ENCODE measurements around the gene KANSL1L. TPM values are rescaled to one million over a fixed set of nuclear protein-coding genes. Genes with fewer than 3 reads are reported as not detected.
"Not testable (repeated sequence)": the region's sequence is repeated elsewhere in the genome, so short reads cannot be mapped to it uniquely, and the experiment has no call there.

KANSL1L gene
- polyA plus RNA-seq, 1 donor, result 21.4 TPM

- not testable (repeated sequence) for DNase-seq (ENCODE audit: low read depth)
These were observed 5.9 kb upstream of the KANSL1L start for GRCh38 chr2:210177115-210177514.

- DNase-seq (ENCODE audit: low read depth), result no peak
These were observed 2.9 kb upstream of the KANSL1L start for GRCh38 chr2:210174086-210174485.

- no peak for DNase-seq (ENCODE audit: low read depth)
These were observed 988 bp upstream of the KANSL1L start for GRCh38 chr2:210172219-210172575.

GRCh38 chr2:210170446-210171303 is 534 bp downstream of the KANSL1L start:
- peak; percentile 91 for DNase-seq (ENCODE audit: low read depth)

GRCh38 chr2:210170196-210170445 is 1.1 kb downstream of the KANSL1L start:
- DNase-seq (ENCODE audit: low read depth), result no peak

- DNase-seq (ENCODE audit: low read depth), result peak; percentile 34
These were observed 1.6 kb downstream of the KANSL1L start for GRCh38 chr2:210169516-210170195.

- DNase-seq (ENCODE audit: low read depth), result no peak
These were observed 4.0 kb downstream of the KANSL1L start for GRCh38 chr2:210167227-210167626.

GRCh38 chr2:210162466-210163124 is 8.6 kb downstream of the KANSL1L start:
- no peak for DNase-seq (ENCODE audit: low read depth)

- no peak for DNase-seq (ENCODE audit: low read depth)
These were observed 12.2 kb downstream of the KANSL1L start for GRCh38 chr2:210159059-210159458.

GRCh38 chr2:210158236-210158635 is 13.0 kb downstream of the KANSL1L start:
- DNase-seq (ENCODE audit: low read depth), result no peak

- no peak for DNase-seq (ENCODE audit: low read depth)
These were observed 13.7 kb downstream of the KANSL1L start for GRCh38 chr2:210157526-210157925.

- no peak for DNase-seq (ENCODE audit: low read depth)
These were observed 23.6 kb downstream of the KANSL1L start for GRCh38 chr2:210147614-210148013.

- DNase-seq (ENCODE audit: low read depth), result no peak
These were observed 39.0 kb downstream of the KANSL1L start for GRCh38 chr2:210132239-210132638.

- DNase-seq (ENCODE audit: low read depth), result no peak
These were observed 42.2 kb downstream of the KANSL1L start for GRCh38 chr2:210128961-210129360.

GRCh38 chr2:210113614-210114235 is 57.5 kb downstream of the KANSL1L start:
- DNase-seq (ENCODE audit: low read depth), result no peak

GRCh38 chr2:210112871-210113270 is 58.3 kb downstream of the KANSL1L start:
- DNase-seq (ENCODE audit: low read depth), result no peak

GRCh38 chr2:210099940-210100339 is 71.3 kb downstream of the KANSL1L start:
- no peak for DNase-seq (ENCODE audit: low read depth)

- DNase-seq (ENCODE audit: low read depth), result no peak
These were observed 76.4 kb downstream of the KANSL1L start for GRCh38 chr2:210094787-210095186.

GRCh38 chr2:210092791-210093190 is 78.4 kb downstream of the KANSL1L start:
- no peak for DNase-seq (ENCODE audit: low read depth)

- no peak for DNase-seq (ENCODE audit: low read depth)
These were observed 84.3 kb downstream of the KANSL1L start for GRCh38 chr2:210086930-210087329.

- DNase-seq (ENCODE audit: low read depth), result no peak
These were observed 84.9 kb downstream of the KANSL1L start for GRCh38 chr2:210086292-210086691.

GRCh38 chr2:210072922-210073509 is 98.2 kb downstream of the KANSL1L start:
- no peak for DNase-seq (ENCODE audit: low read depth)

Measured in forelimb muscle (tissue), 1 donor.